SHP77 treated with DMSO at 0.1 percent for 48 hours (cell line): ENCODE results near the gene SEMA3B.
"Not testable (repeated sequence)": the region's sequence is repeated elsewhere in the genome, so short reads cannot be mapped to it uniquely, and the experiment has no call there.

Experiments used
- DNase-seq: peaks from one replicate; lab custom pipeline; 2025; lab: John Stamatoyannopoulos, UW

The SEMA3B gene

GRCh38 chr3:50294089-50294488, 25.1 kb downstream of the SEMA3B start:
- DNase-seq, result no peak

- DNase-seq, result no peak
Measured at GRCh38 chr3:50294492-50295403, 25.8 kb downstream of the SEMA3B start.

DNA sequence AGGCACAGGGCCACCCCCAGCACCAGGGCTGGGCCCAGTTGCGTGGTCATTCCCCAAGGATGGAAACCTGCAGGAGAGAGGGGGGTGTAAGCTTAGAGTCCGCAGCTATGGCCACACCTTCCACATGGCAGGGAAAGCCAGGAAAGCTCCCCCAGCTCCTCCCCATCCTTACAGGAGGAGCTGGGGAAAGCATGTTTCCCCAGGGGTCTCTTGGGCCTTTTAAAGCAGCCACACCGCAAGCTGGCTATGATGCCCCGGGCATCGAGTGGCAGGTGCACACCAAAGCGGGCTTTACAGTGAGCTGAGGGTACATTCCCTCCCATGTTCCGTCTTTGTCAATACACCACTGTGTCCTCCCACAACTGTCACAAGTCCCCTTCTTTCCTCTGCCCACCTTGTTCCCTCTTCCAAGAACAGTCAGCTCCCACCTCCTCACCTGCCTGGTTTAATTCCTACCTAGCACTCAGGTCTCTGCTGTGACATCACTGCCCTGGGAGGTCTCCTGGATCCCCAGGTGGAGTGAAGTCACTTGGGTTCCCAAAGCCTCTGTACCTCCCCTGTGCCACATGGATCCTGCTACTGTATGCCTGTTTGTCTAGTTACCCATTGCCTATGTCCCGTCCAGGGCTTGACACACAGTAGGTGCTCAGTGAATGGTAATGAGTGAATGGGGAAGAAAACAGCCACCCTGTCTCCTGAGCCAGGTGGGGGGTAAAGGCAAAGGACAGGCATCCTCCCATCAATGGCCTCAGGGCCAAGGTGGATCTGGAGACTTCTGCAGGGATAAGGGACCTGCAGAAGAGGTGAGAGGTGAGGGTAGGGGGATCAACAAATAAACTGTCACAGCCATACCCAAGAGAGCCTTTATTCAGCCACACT, 26.8 kb downstream of the SEMA3B start:
- DNase-seq, result no peak

DNA sequence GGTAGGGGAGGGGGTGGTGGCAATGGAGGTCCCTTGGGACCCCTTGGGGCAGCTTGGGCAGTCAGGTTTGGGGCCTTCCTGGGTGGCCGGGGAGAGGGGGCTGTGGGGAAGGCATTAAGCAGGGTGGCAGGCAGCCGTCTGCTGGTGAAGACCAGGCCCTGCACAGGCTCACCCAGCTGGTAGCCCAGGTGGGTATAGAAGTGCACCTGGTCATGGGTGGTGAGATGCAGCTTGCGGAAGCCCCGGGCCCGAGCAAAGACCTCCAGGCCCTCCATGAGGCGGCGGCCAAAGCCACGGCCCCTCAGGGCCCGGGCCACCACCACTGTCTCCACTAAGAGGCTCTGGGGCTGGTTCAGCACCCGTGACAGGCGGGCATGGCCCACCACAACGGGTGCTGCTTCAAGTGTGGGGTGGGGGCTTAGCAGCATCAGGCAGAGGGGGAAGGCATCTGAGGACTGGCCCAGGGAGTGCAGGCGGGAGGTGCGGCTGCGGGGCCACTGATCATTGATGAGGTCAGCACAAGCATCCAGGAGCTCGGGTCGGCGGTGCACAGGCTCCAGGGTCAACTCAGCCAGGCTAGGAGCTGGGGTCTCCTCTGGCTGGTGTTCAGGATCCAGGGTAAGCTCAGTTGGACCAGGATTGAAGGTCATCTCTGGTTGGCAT, 27.9 kb downstream of the SEMA3B start:
- no peak for DNase-seq

DNA sequence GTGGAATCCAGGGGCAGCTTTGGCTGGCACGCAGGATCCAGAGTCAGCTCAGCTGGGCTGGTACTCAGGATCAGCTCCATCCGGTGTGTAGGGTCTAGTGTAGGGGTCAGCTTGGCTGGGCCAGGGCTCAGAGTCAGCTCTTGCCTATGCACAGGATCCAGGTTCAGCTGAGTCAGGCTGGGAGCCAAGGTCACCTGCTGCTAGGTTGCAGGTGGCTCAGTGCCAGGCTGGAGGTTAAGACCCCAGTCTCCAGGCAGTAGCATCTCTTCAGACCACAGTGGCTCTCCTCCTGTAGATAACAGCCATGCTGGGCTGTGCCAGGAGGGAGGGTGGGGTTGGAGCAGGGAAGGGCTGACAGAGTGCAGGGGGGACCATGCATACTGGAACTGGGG, 28.4 kb downstream of the SEMA3B start:
- DNase-seq, result no peak

- DNase-seq, result no peak
Measured at GRCh38 chr3:50297896-50298725, 29.2 kb downstream of the SEMA3B start.

DNA sequence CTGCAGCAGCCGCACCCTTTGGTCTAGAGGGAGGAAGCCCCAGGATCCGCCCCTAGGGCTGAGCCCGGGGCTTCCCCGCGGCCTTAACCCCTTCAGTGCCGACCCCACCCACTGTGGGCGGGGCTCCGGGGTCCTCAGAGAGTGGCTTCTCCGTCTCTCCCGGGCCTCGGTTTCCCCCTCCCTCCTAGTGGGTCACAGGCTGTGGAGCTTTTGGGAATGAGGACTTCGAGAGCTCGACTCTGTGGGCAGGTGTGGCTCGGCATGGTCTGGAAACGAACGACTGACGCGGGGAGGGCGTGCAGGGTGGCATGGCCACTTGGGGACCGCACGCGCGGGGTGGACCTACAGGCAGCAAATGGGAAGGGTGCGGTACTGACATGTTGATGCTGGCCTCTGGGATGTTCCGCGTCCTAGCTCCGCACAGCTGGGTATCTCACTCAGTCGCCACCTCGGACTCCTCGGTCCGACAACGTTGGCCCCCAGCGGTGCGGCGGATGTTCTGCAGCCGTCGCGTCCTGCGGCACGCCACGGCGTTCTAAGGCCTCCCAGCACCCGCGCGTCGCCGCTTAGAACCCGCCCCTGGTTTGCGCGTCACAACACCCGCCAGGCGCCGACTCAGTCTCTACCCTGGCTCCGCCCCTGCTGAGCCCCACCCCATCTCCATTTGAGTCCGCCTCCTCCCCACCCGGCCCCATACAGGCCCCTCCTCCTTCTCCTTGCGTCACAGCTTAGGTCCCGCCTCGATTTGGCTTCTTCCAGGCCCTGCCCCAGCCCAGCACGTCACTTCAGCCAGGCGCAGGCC, 30.1 kb downstream of the SEMA3B start, which contains the start of the genes HYAL3 and NAA80:
HYAL3 (minus strand) TSS at position 570 of the 802 bp plus-strand sequence. CDS start 3,803 bp downstream, outside the sequence.
NAA80 (minus strand) TSS at position 570 of the 802 bp plus-strand sequence. CDS start 1,942 bp downstream, outside the sequence.
- peak; percentile 91 for DNase-seq

- no peak for DNase-seq
Measured at GRCh38 chr3:50299638-50299928, 30.6 kb downstream of the SEMA3B start.

DNA sequence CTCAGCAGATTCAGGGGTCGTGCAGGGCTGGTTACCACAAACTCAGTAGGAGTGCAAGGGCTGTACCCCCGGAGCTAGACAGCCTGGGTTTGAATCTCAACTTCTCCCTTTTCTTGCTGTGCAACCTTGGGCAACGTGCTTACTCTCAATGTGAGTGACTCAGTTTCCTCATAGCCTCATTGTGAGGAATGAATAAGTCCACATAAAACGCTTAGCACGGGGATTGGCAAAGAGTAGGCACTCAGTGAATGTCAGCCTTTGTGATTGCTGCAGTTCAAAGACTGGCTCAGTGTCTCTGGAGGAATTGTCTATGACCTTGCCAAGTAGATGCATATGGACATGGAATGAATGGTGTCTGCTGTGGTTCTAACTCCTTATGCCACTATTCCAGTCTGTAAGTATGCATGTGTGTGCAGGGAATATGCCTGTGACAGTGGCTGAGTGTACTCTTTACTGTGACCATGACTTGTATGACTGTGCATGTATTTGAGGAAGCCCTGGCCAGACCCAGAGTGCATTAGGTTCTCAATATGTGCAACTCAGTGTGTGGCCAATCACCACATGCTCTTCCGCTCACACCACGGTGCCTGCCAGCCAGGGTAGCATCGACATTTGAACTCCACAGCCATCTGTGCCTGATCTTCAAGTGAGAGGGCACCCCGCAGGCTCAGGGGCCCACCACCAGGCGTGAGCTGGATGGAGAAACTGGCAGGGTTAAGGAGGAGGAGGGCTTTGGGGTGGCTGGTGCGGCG, 31.2 kb downstream of the SEMA3B start:
- DNase-seq, result no peak

GRCh38 chr3:50300681-50301254, 31.8 kb downstream of the SEMA3B start:
- no peak for DNase-seq

DNA sequence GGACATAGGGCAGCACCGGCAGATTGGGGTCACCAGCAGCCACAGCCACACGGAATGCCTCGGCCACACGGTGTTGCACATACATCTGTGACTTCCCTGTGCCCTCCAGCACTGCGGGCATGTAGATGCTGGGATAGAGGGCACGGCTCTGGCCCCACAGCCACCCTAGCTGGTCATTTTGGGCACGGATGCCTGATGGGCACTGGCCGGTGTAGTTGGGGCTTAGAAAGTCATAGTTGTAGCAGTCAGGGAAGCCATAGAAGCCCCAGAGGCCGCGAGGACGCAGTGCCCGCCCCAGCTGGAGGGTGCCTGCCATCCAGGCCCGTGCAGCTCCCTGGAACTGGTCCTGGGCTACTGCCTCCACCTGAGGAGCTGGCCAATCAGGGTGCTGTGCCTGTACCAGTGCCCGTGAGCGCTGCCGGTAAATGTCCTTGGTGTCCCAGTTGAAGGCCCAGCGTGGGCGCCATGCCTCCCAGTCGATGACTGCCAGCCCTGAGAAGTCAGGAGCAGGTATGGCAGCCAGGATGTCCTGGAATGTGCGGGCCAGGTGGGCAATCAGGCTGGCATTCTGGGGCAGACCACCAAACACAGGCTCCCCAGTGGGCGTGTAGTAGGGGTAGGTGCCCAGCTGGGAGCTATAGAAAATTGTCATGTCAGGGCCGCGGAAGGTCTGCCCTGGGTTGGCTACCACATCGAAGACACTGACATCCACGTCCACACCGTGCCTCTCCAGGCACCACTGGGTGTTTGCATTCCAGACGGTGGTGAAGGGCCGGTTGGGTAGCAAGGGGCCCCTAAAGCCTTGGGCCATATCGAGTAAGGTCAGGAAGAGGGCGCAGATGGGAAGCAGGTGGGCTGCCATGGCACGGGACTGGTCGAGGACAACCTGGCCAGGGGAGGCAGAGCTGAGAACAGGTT, 33.4 kb downstream of the SEMA3B start:
- no peak for DNase-seq

- DNase-seq, result no peak
Measured at GRCh38 chr3:50303013-50303815, 34.3 kb downstream of the SEMA3B start, which contains the start of gene HYAL1. Gene HYAL1 (minus strand): TSS chr3:50303574. CDS start chr3:50302956, 618 bp downstream.

DNA sequence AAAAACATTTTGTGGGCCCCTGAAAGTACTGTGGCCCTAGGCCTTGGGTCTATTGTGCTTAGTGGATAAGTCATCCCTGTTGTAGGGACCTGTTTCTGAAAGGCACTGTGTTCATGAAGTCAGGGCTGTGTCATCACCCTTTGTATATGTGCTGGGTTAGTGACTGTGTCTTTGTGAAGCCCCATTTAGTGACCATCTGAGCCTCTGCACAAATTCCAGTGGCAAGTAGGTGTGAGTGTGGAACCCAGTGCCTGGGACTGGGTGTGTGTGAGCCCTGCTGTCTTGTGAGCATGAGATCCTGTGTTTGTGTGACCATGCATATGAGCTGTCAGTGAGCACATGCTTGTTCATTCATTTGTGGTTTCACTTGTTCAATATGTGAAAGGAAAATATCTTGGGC, 35.7 kb downstream of the SEMA3B start:
- DNase-seq, result no peak

GRCh38 chr3:50312041-50312440, 43.1 kb downstream of the SEMA3B start:
- DNase-seq, result not testable (repeated sequence)

DNA sequence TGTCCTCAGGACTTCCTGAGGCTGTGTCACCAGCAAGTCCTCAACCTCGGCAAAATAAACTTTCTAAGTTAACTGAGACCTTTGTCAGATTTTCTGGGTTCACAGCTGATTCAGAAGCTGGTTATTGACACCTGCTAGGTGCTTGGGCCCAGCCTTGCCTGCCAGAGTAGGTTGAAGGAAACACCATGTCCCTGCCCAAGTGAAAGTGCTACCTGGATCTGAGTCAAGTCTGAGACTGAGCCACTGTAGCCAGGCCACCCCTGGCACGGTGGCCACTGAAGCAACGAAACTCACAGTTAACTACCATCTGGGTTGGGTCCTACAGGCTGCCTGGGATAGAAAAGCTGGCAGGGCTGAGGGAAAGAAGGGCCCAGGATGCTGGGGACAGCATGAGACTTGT, 45.4 kb downstream of the SEMA3B start:
- DNase-seq, result no peak

GRCh38 chr3:50314816-50315215, 45.9 kb downstream of the SEMA3B start:
- DNase-seq, result no peak

DNA sequence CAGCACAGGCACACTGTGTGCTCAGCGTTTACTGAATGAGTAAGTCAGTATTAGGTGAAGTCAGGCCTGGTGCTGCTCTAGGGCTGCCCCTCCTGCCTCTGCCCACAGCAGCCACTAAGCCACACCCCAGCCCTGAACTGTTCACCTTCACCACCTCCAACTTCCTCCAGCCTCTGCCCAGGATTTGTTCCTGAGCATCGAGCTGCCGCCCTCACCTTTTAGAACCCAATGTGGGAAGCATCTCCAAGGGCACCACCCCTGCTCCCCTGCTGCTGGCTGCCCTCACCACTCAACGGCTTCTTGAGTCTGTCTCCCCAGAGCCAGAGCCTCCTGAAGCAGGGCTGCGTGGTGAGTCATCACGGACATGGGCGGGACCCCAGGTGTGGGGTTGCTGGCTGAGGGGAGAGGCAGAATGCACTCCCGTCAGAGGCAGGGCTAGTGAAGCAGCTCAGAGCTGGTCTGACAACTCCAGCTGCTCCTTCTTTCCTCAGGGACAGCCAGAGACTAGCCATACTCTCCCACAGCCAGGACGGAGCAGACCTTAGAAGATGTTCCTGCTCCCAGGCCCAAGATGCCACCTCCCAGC, 47.8 kb downstream of the SEMA3B start:
- DNase-seq, result no peak
